Measurements from ENCODE around the gene SLC4A8.

The SLC4A8 gene

GRCh38 chr12:51519755-51520154 lies 95.1 kb downstream of the SLC4A8 start:
- Histone ChIP-seq H4K20me1 (ENCODE audit: control insufficient read depth, insufficient read depth, low read depth, low read length) (no peaks in the 10 kb centered on the region), H3K27me3 (ENCODE audit: control insufficient read depth, low read length) (no peaks in the 10 kb centered on the region), H3K27ac (ENCODE audit: low read depth, low read length) (no peak overlapping the region), H3K9me2 (replicated peaks; ENCODE audit: control insufficient read depth, low read length) (no peaks in the 10 kb centered on the region), H3K4me2 (ENCODE audit: low read length) (no peak overlapping the region), H3K4me3 (ENCODE audit: low read length) (no peak overlapping the region), H3K9me3 (ENCODE audit: control insufficient read depth, insufficient read depth, low read length) (no peaks in the 10 kb centered on the region), H3K36me3 (ENCODE audit: control insufficient read depth, low read length) (no peaks in the 10 kb centered on the region), H3F3A (ENCODE audit: control insufficient read depth, insufficient read depth) (no peaks in the 10 kb centered on the region), H3K4me1 (ENCODE audit: control insufficient read depth, low read length) (peaks cover 10% of the 10 kb centered on the region), H3K79me2 (ENCODE audit: control insufficient read depth, low read length) (no peaks in the 10 kb centered on the region)
- TF ChIP-seq EZH2phosphoT487 (IDR thresholded peaks at IDR 0.05; ENCODE audit: borderline replicate concordance, low read length): no peak
- TF ChIP-seq CTCF (IDR thresholded peaks at IDR 0.05; ENCODE audit: low read depth, low read length, poor library complexity, severe bottlenecking): no peak

- Histone ChIP-seq H3K4me3 (ENCODE audit: low read length) (no peak overlapping the region), H3K9me3 (ENCODE audit: control insufficient read depth, insufficient read depth, low read length) (no peaks in the 10 kb centered on the region), H3K9me2 (replicated peaks; ENCODE audit: control insufficient read depth, low read length) (no peaks in the 10 kb centered on the region), H3K36me3 (ENCODE audit: control insufficient read depth, low read length) (no peaks in the 10 kb centered on the region), H3K27me3 (ENCODE audit: control insufficient read depth, low read length) (no peaks in the 10 kb centered on the region), H3K4me1 (ENCODE audit: control insufficient read depth, low read length) (peaks cover 10% of the 10 kb centered on the region), H4K20me1 (ENCODE audit: control insufficient read depth, insufficient read depth, low read depth, low read length) (no peaks in the 10 kb centered on the region), H3K4me2 (ENCODE audit: low read length) (no peak overlapping the region), H3K27ac (ENCODE audit: low read depth, low read length) (no peak overlapping the region), H3K79me2 (ENCODE audit: control insufficient read depth, low read length) (no peaks in the 10 kb centered on the region), H3F3A (ENCODE audit: control insufficient read depth, insufficient read depth) (no peaks in the 10 kb centered on the region)
- TF ChIP-seq EZH2phosphoT487 (IDR thresholded peaks at IDR 0.05; ENCODE audit: borderline replicate concordance, low read length): no peak
- TF ChIP-seq CTCF (IDR thresholded peaks at IDR 0.05; ENCODE audit: low read depth, low read length, poor library complexity, severe bottlenecking): no peak
Observed at GRCh38 chr12:51520576-51521325, 96.1 kb downstream of the SLC4A8 start.

- Histone ChIP-seq H3K9me3 (ENCODE audit: control insufficient read depth, insufficient read depth, low read length) (no peaks in the 10 kb centered on the region), H3K9me2 (replicated peaks; ENCODE audit: control insufficient read depth, low read length) (no peaks in the 10 kb centered on the region), H3K4me2 (ENCODE audit: low read length) (no peak overlapping the region), H3F3A (ENCODE audit: control insufficient read depth, insufficient read depth) (no peaks in the 10 kb centered on the region), H3K4me1 (ENCODE audit: control insufficient read depth, low read length) (peaks cover 10% of the 10 kb centered on the region), H3K27me3 (ENCODE audit: control insufficient read depth, low read length) (no peaks in the 10 kb centered on the region), H3K27ac (ENCODE audit: low read depth, low read length) (no peak overlapping the region), H3K4me3 (ENCODE audit: low read length) (no peak overlapping the region), H3K36me3 (ENCODE audit: control insufficient read depth, low read length) (no peaks in the 10 kb centered on the region), H3K79me2 (ENCODE audit: control insufficient read depth, low read length) (no peaks in the 10 kb centered on the region), H4K20me1 (ENCODE audit: control insufficient read depth, insufficient read depth, low read depth, low read length) (no peaks in the 10 kb centered on the region)
- TF ChIP-seq EZH2phosphoT487 (IDR thresholded peaks at IDR 0.05; ENCODE audit: borderline replicate concordance, low read length) (no peak), CTCF (IDR thresholded peaks at IDR 0.05; ENCODE audit: low read depth, low read length, poor library complexity, severe bottlenecking) (peak; percentile 32)
Observed at GRCh38 chr12:51521554-51522276, 97.1 kb downstream of the SLC4A8 start.

Measured in DOHH2 (cell line).